GM18951 (cell line): ENCODE data around the gene CCDC141.
"Not testable (repeated sequence)": the region's sequence is repeated elsewhere in the genome, so short reads cannot be mapped to it uniquely, and the experiment has no call there.

Experiments
- POLR2A ChIP-seq: IDR thresholded peaks from 4 replicates; pipeline ENCODE4 v1.6.1; 2011; ENCODE audit warnings: mild to moderate bottlenecking; ENCODE audit not compliant: insufficient read length, insufficient read depth; ENCODE audit errors: extremely low read depth
- in situ Hi-C: fragments of 300-500 bp; cut with MboI; formaldehyde crosslinking; loops from one replicate; pipeline ENCODE4 v1.12.0; 2022; ENCODE audit warnings: low sequenced_read_pairs, mixed read lengths, inconsistent platforms; ENCODE audit not compliant: unreplicated experiment

CCDC141 gene

GRCh38 chr2:179005976-179006375 is 44.0 kb downstream of the CCDC141 start:
- no peak for TF ChIP-seq POLR2A
- in situ Hi-C loops: no loop called here

GRCh38 chr2:178999476-178999875 is 50.5 kb downstream of the CCDC141 start:
- in situ Hi-C loops: no loop called here
- TF ChIP-seq POLR2A: no peak

DNA sequence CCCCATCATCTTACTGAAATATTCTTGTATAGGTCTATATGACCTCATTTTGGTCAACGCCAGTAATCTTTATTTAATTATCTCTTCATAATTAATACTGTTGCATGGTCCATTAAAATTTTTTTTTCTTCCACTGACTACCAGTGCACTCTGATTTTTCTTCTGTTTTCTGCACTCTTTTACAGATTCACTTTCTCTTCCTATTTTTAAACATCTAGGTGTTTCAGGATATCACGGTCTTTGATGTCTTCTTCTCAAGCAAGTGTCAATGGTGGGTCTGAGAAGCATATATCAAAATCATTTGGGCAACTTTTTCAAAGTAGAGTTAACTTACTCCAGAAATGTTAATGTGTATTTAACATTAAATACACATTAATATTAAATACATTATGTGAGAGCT is 51.4 kb downstream of the CCDC141 start:
- in situ Hi-C loops: no loop called here
- TF ChIP-seq POLR2A: no peak

GRCh38 chr2:178997477-178997876 is 52.5 kb downstream of the CCDC141 start:
- TF ChIP-seq POLR2A: no peak
- in situ Hi-C loops: no loop called here

- no peak for TF ChIP-seq POLR2A
Observed at GRCh38 chr2:178997067-178997466, 52.9 kb downstream of the CCDC141 start.

DNA sequence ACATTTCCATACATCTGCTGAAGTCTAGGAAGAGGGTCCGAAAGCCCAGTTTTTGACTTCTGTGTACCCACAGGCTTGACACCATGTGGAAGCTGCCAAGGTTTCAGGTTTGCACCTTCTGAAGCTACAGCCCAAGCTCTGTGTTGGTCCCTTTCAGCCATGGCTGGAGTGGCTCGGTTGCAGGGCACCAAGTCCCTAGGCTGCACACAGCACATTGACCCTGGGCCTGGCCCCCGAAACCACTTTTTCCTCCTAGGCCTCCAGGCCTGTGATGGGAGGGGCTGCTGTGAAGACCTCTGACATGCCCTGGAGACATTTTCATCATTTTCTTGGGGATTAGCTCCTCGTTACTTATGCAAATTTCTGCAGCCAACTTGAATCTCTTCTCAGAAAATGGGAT is 55.7 kb downstream of the CCDC141 start:
- in situ Hi-C loops: no loop called here
- TF ChIP-seq POLR2A: no peak

More at GRCh38 chr2:178997067-178997466, 52.9 kb downstream of the CCDC141 start:
- in situ Hi-C loops: no loop called here

GRCh38 chr2:178993788-178994187 is 56.1 kb downstream of the CCDC141 start:
- in situ Hi-C loops: no loop called here
- no peak for TF ChIP-seq POLR2A

- in situ Hi-C loops: not testable (repeated sequence)
Observed at GRCh38 chr2:178992719-178993118, 57.2 kb downstream of the CCDC141 start.

- in situ Hi-C loops: no loop called here
- no peak for TF ChIP-seq POLR2A
Observed at GRCh38 chr2:178990533-178991241, 59.2 kb downstream of the CCDC141 start.

GRCh38 chr2:178989424-178989823 is 60.5 kb downstream of the CCDC141 start:
- in situ Hi-C loops: not testable (repeated sequence)

GRCh38 chr2:178982652-178983051 is 67.3 kb downstream of the CCDC141 start:
- in situ Hi-C loops: not testable (repeated sequence)

GRCh38 chr2:178980815-178981214 is 69.1 kb downstream of the CCDC141 start:
- in situ Hi-C loops: no loop called here
- no peak for TF ChIP-seq POLR2A

GRCh38 chr2:178978667-178979066 is 71.3 kb downstream of the CCDC141 start:
- in situ Hi-C loops: no loop called here
- TF ChIP-seq POLR2A: no peak

- no peak for TF ChIP-seq POLR2A
- in situ Hi-C loops: no loop called here
Observed at GRCh38 chr2:178976351-178976750, 73.6 kb downstream of the CCDC141 start.
